IPS-18c (cell line): ENCODE measurements around the gene NDST1.

Source experiments
- H3K4me3 ChIP-seq: 2 replicates; pipeline ENCODE4 v1.7.0; 2013; ENCODE audit warnings: low read depth, mild to moderate bottlenecking, low read length, moderate library complexity; ENCODE audit not compliant: insufficient read depth
- H3K9me3 ChIP-seq: one replicate; pipeline ENCODE4 v1.6.1; 2013; ENCODE audit warnings: mild to moderate bottlenecking, low read length, moderate library complexity; ENCODE audit not compliant: control insufficient read depth, insufficient read depth

The NDST1 gene

GRCh38 chr5:150565868-150566267 lies 57.9 kb downstream of the NDST1 start:
- Histone ChIP-seq H3K9me3 (no peaks in the 10 kb centered on the region), H3K4me3 (no peak overlapping the region)

- Histone ChIP-seq H3K4me3 (no peak overlapping the region), H3K9me3 (no peaks in the 10 kb centered on the region)
Observed at GRCh38 chr5:150567031-150567717, 59.2 kb downstream of the NDST1 start.

- H3K9me3 ChIP-seq = no peaks in the 10 kb centered on the region
Observed at GRCh38 chr5:150568663-150569062, 60.7 kb downstream of the NDST1 start.

GRCh38 chr5:150570333-150570732 lies 62.4 kb downstream of the NDST1 start:
- H3K9me3 ChIP-seq = no peaks in the 10 kb centered on the region
- no peak overlapping the region for H3K4me3 ChIP-seq

More at GRCh38 chr5:150568663-150569062, 60.7 kb downstream of the NDST1 start:
- H3K4me3 ChIP-seq = no peak overlapping the region

GRCh38 chr5:150571836-150572235 lies 63.9 kb downstream of the NDST1 start:
- no peak overlapping the region for H3K4me3 ChIP-seq
- H3K9me3 ChIP-seq = no peaks in the 10 kb centered on the region

GRCh38 chr5:150573216-150573615 lies 65.3 kb downstream of the NDST1 start:
- H3K4me3 ChIP-seq = no peak overlapping the region
- H3K9me3 ChIP-seq = no peaks in the 10 kb centered on the region

GRCh38 chr5:150573867-150574817 lies 66.2 kb downstream of the NDST1 start:
- H3K4me3 ChIP-seq = no peak overlapping the region
- no peaks in the 10 kb centered on the region for H3K9me3 ChIP-seq

- Histone ChIP-seq H3K4me3 (no peak overlapping the region), H3K9me3 (no peaks in the 10 kb centered on the region)
Observed at GRCh38 chr5:150574818-150575547, 67.1 kb downstream of the NDST1 start.

- Histone ChIP-seq H3K4me3 (no peak overlapping the region), H3K9me3 (no peaks in the 10 kb centered on the region)
Observed at GRCh38 chr5:150575745-150576448, 68.0 kb downstream of the NDST1 start.

- H3K4me3 ChIP-seq = no peak overlapping the region
- no peaks in the 10 kb centered on the region for H3K9me3 ChIP-seq
Observed at GRCh38 chr5:150576449-150576949, 68.6 kb downstream of the NDST1 start.

GRCh38 chr5:150577378-150578139 lies 69.6 kb downstream of the NDST1 start:
- no peaks in the 10 kb centered on the region for H3K9me3 ChIP-seq
- H3K4me3 ChIP-seq = no peak overlapping the region

- Histone ChIP-seq H3K4me3 (no peak overlapping the region), H3K9me3 (no peaks in the 10 kb centered on the region)
Observed at GRCh38 chr5:150578781-150579461, 71.0 kb downstream of the NDST1 start.

GRCh38 chr5:150579462-150580400 lies 71.8 kb downstream of the NDST1 start:
- H3K4me3 ChIP-seq = no peak overlapping the region
- no peaks in the 10 kb centered on the region for H3K9me3 ChIP-seq

GRCh38 chr5:150580917-150581316 lies 73.0 kb downstream of the NDST1 start:
- H3K9me3 ChIP-seq = no peaks in the 10 kb centered on the region
- H3K4me3 ChIP-seq = no peak overlapping the region
